ENCODE measurements around the gene SIK3. TPM values are rescaled to one million over a fixed set of nuclear protein-coding genes. Genes with fewer than 3 reads are reported as not detected.
A peak's percentile ranks its signal among the peaks of the same experiment; 100 is the strongest.

Gene SIK3
- total RNA-seq, 1 experiment from 2014 or later = 9.2 TPM

GRCh38 chr11:116935089-116935488 is 163.1 kb downstream of the SIK3 start:
- in situ Hi-C loops (cut with HindIII; ENCODE audit: low pct_unique_long_range_greater_than_20kb, low sequenced_read_pairs) = no loop called here
- no peak for DNase-seq (ENCODE audit: low read depth, low spot score)

GRCh38 chr11:116933961-116934360 is 164.3 kb downstream of the SIK3 start:
- in situ Hi-C loops (cut with HindIII; ENCODE audit: low pct_unique_long_range_greater_than_20kb, low sequenced_read_pairs) = no loop called here

GRCh38 chr11:116932181-116932580 is 166.0 kb downstream of the SIK3 start:
- in situ Hi-C loops (cut with HindIII; ENCODE audit: low pct_unique_long_range_greater_than_20kb, low sequenced_read_pairs) = no loop called here
- no peak for DNase-seq (ENCODE audit: low read depth, low spot score)

More at GRCh38 chr11:116933961-116934360, 164.3 kb downstream of the SIK3 start:
- no peak for DNase-seq (ENCODE audit: low read depth, low spot score)

- in situ Hi-C loops (cut with HindIII; ENCODE audit: low pct_unique_long_range_greater_than_20kb, low sequenced_read_pairs) = no loop called here
- DNase-seq (ENCODE audit: low read depth, low spot score) = no peak
Observed at GRCh38 chr11:116931206-116931953, 166.8 kb downstream of the SIK3 start.

- in situ Hi-C loops (cut with HindIII; ENCODE audit: low pct_unique_long_range_greater_than_20kb, low sequenced_read_pairs) = no loop called here
- DNase-seq (ENCODE audit: low read depth, low spot score) = no peak
Observed at GRCh38 chr11:116930586-116930985, 167.6 kb downstream of the SIK3 start.

- peak; percentile 33 for DNase-seq (ENCODE audit: low read depth, low spot score)
Observed at GRCh38 chr11:116930177-116930576, 168.1 kb downstream of the SIK3 start.

GRCh38 chr11:116929414-116930090 is 168.7 kb downstream of the SIK3 start:
- no peak for DNase-seq (ENCODE audit: low read depth, low spot score)
- in situ Hi-C loops (cut with HindIII; ENCODE audit: low pct_unique_long_range_greater_than_20kb, low sequenced_read_pairs) = no loop called here

More at GRCh38 chr11:116930177-116930576, 168.1 kb downstream of the SIK3 start:
- in situ Hi-C loops (cut with HindIII; ENCODE audit: low pct_unique_long_range_greater_than_20kb, low sequenced_read_pairs) = no loop called here

- in situ Hi-C loops (cut with HindIII; ENCODE audit: low pct_unique_long_range_greater_than_20kb, low sequenced_read_pairs) = no loop called here
- no peak for DNase-seq (ENCODE audit: low read depth, low spot score)
Observed at GRCh38 chr11:116928845-116929244, 169.4 kb downstream of the SIK3 start.

- in situ Hi-C loops (cut with HindIII; ENCODE audit: low pct_unique_long_range_greater_than_20kb, low sequenced_read_pairs) = no loop called here
- no peak for DNase-seq (ENCODE audit: low read depth, low spot score)
Observed at GRCh38 chr11:116928102-116928777, 170.0 kb downstream of the SIK3 start.

GRCh38 chr11:116927163-116927974 is 170.9 kb downstream of the SIK3 start:
- in situ Hi-C loops (cut with HindIII; ENCODE audit: low pct_unique_long_range_greater_than_20kb, low sequenced_read_pairs) = no loop called here
- DNase-seq (ENCODE audit: low read depth, low spot score) = peak; percentile 25

- in situ Hi-C loops (cut with HindIII; ENCODE audit: low pct_unique_long_range_greater_than_20kb, low sequenced_read_pairs) = no loop called here
- no peak for DNase-seq (ENCODE audit: low read depth, low spot score)
Observed at GRCh38 chr11:116925050-116925449, 173.2 kb downstream of the SIK3 start.

- no peak for DNase-seq (ENCODE audit: low read depth, low spot score)
- in situ Hi-C loops (cut with HindIII; ENCODE audit: low pct_unique_long_range_greater_than_20kb, low sequenced_read_pairs) = no loop called here
Observed at GRCh38 chr11:116918925-116919655, 179.1 kb downstream of the SIK3 start.

GRCh38 chr11:116917632-116918031 is 180.6 kb downstream of the SIK3 start:
- in situ Hi-C loops (cut with HindIII; ENCODE audit: low pct_unique_long_range_greater_than_20kb, low sequenced_read_pairs) = no loop called here
- DNase-seq (ENCODE audit: low read depth, low spot score) = no peak

GRCh38 chr11:116916886-116917285 is 181.3 kb downstream of the SIK3 start:
- in situ Hi-C loops (cut with HindIII; ENCODE audit: low pct_unique_long_range_greater_than_20kb, low sequenced_read_pairs) = no loop called here

GRCh38 chr11:116916052-116916451 is 182.2 kb downstream of the SIK3 start:
- in situ Hi-C loops (cut with HindIII; ENCODE audit: low pct_unique_long_range_greater_than_20kb, low sequenced_read_pairs) = no loop called here
- no peak for DNase-seq (ENCODE audit: low read depth, low spot score)

More at GRCh38 chr11:116916886-116917285, 181.3 kb downstream of the SIK3 start:
- DNase-seq (ENCODE audit: low read depth, low spot score) = no peak

- in situ Hi-C loops (cut with HindIII; ENCODE audit: low pct_unique_long_range_greater_than_20kb, low sequenced_read_pairs) = no loop called here
- no peak for DNase-seq (ENCODE audit: low read depth, low spot score)
Observed at GRCh38 chr11:116913000-116913399, 185.2 kb downstream of the SIK3 start.
